Activated CD4-positive, alpha-beta T cell treated with anti-CD3 and anti-CD28 coated beads for 36 hours (primary cell): ENCODE data around the gene MUL1. TPM values are rescaled to one million over a fixed set of nuclear protein-coding genes. Genes with fewer than 3 reads are reported as not detected.

ENCODE experiments used
- ATAC-seq: fragments of 200-7000 bp; cut with Tn5 transposase; one replicate; pipeline ENCODE4 v1.10.0; 2021; ENCODE audit warnings: mild to moderate bottlenecking, moderate library complexity
- CTCF ChIA-PET: fragments of 350-600 bp; sonication (Branson Sonifier 250); formaldehyde crosslinking; loops from one replicate; lab custom pipeline; 2021; ENCODE audit warnings: antibody characterized with exemption; lab: Charles Lee
- POLR2A ChIA-PET: fragments of 350-600 bp; sonication (Branson Sonifier 250); formaldehyde crosslinking; loops from one replicate; lab custom pipeline; 2021; ENCODE audit warnings: antibody characterized with exemption, inconsistent platforms; lab: Charles Lee
- DNase-seq: peaks from one replicate; pipeline ENCODE4 v3.0.0-alpha.2; 2020
- H3K27ac Mint-ChIP-seq: one replicate; pipeline ENCODE4 v1.8.0; 2021; ENCODE audit warnings: mixed read lengths
- H3K27me3 Mint-ChIP-seq: one replicate; pipeline ENCODE4 v1.8.0; 2021; ENCODE audit warnings: mixed read lengths
- H3K36me3 Mint-ChIP-seq: one replicate; pipeline ENCODE4 v1.8.0; 2021; ENCODE audit warnings: low read depth, mixed read lengths
- H3K4me1 Mint-ChIP-seq: one replicate; pipeline ENCODE4 v1.8.0; 2021; ENCODE audit warnings: mixed read lengths
- H3K4me3 Mint-ChIP-seq: one replicate; pipeline ENCODE4 v1.8.0; 2021; ENCODE audit warnings: mild to moderate bottlenecking, moderate library complexity, mixed read lengths
- H3K9me3 Mint-ChIP-seq: one replicate; pipeline ENCODE4 v1.8.0; 2021; ENCODE audit warnings: low read depth, mixed read lengths
- intact Hi-C, 2 experiments: fragments of 100-400 bp; cut with DNase I in 1 of 2; cut with micrococcal nuclease in 1 of 2; formaldehyde crosslinking; loops; one replicate each; pipeline versions ENCODE4 v1.14.2 to v1.15.1; 2022 to 2024; cut with DNase I, micrococcal nuclease
- total RNA-seq, 2 experiments: library from RNA; stranded (reverse); gene quantifications; one replicate each; pipeline ENCODE4 v1.2.3, GENCODE V29; 2021

Gene MUL1
- total RNA-seq, 2 experiments from 2014 or later = 9.0 to 13.1 TPM

- Mint-ChIP-seq H3K9me3 (no peaks in the 10 kb centered on the region), H3K27ac (no peak overlapping the region), H3K4me1 (peaks cover 6% of the 10 kb centered on the region), H3K36me3 (no peaks in the 10 kb centered on the region), H3K27me3 (peaks cover 27% of the 10 kb centered on the region), H3K4me3 (no peak overlapping the region)
- DNase-seq (no peak), ATAC-seq (no peak)
- intact Hi-C loops = no loop called here
- CTCF ChIA-PET = interaction anchor here (0.8 to 0.9 kb wide), 2 partner anchors 26 to 110 kb away, joined by 3 to 5 read pairs; no protein-coding TSS in a partner anchor
- POLR2A ChIA-PET = no interaction called here
Measured at GRCh38 chr1:20465187-20465586, 42.8 kb downstream of the MUL1 start.

- ATAC-seq = no peak
- CTCF ChIA-PET = no interaction called here
- Mint-ChIP-seq H3K27me3 (peaks cover 35% of the 10 kb centered on the region), H3K9me3 (no peaks in the 10 kb centered on the region), H3K4me3 (no peak overlapping the region), H3K4me1 (peaks cover 6% of the 10 kb centered on the region), H3K36me3 (no peaks in the 10 kb centered on the region), H3K27ac (no peak overlapping the region)
- DNase-seq = no peak
- POLR2A ChIA-PET = interaction anchor here (0.6 kb wide), 1 partner anchor 196 kb away, joined by 3 read pairs; no protein-coding TSS in a partner anchor
- intact Hi-C loops = no loop called here
Measured at GRCh38 chr1:20463502-20463901, 44.4 kb downstream of the MUL1 start.

DNA sequence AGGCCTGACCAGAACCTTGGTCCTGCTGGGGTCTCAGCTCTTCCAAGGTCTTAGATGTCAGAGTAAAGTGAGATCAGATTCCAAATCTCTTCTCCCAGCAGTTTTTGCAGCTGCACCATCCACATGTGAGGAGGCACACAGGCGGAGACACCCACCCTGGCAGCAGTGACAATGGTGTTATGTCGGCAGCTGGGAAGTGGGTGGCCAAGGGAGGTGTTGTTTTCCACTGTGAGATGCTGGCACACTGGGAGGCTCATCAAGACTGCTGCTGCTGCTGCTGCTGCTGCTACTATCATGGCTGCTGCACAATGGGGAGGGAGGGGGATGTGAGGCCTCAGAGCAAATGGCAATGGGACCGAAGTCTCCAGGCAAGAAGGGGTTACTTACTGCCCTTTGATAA is 45.6 kb downstream of the MUL1 start:
- CTCF ChIA-PET = no interaction called here

GRCh38 chr1:20458717-20459116 is 49.2 kb downstream of the MUL1 start:
- intact Hi-C loops = no loop called here
- no peak overlapping the region for H3K4me3 Mint-ChIP-seq
- ATAC-seq = no peak
- no peaks in the 10 kb centered on the region for H3K36me3 Mint-ChIP-seq
- no peaks in the 10 kb centered on the region for H3K9me3 Mint-ChIP-seq
- no peak for DNase-seq
- H3K27ac Mint-ChIP-seq = no peak overlapping the region
- CTCF ChIA-PET = no interaction called here
- H3K4me1 Mint-ChIP-seq = no peaks in the 10 kb centered on the region
- H3K27me3 Mint-ChIP-seq = peaks cover 22% of the 10 kb centered on the region
- POLR2A ChIA-PET = no interaction called here

More for the DNA sequence above, 45.6 kb downstream of the MUL1 start:
- Mint-ChIP-seq H3K9me3 (no peaks in the 10 kb centered on the region), H3K4me3 (no peak overlapping the region), H3K36me3 (no peaks in the 10 kb centered on the region), H3K4me1 (peaks cover 6% of the 10 kb centered on the region), H3K27me3 (peaks cover 30% of the 10 kb centered on the region), H3K27ac (no peak overlapping the region)
- intact Hi-C loops = no loop called here
- no peak for ATAC-seq
- POLR2A ChIA-PET = no interaction called here
- no peak for DNase-seq

DNA sequence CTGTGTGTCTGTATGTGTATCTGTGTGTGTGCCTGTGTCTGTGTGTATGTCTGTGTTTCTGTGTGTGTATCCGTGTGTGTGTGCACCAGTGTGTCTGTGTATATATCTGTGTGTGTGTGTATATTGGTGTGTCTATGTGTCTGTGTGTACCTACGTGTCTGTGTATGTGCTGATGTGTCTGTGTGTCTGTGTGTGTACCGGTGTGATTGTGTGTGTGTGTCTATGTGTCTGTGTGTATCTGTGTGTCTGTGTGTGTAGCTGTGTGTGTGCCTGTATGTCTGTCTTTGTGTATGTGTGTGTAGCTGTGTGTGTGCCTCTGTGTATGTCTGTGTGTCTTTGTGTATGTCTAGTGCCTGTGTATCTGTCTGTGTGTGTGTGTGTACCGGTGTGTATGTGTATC is 53.9 kb downstream of the MUL1 start:
- Mint-ChIP-seq H3K27ac (no peak overlapping the region), H3K36me3 (no peaks in the 10 kb centered on the region), H3K4me3 (no peak overlapping the region), H3K9me3 (no peaks in the 10 kb centered on the region), H3K27me3 (peaks cover 24% of the 10 kb centered on the region), H3K4me1 (no peaks in the 10 kb centered on the region)
- intact Hi-C loops = no loop called here
- ChIA-PET POLR2A (no interaction called here), CTCF (interaction anchor here (0.6 kb wide), 1 partner anchor 39 kb away, joined by 3 read pairs; no protein-coding TSS in a partner anchor)
- DNase-seq (no peak), ATAC-seq (no peak)

DNA sequence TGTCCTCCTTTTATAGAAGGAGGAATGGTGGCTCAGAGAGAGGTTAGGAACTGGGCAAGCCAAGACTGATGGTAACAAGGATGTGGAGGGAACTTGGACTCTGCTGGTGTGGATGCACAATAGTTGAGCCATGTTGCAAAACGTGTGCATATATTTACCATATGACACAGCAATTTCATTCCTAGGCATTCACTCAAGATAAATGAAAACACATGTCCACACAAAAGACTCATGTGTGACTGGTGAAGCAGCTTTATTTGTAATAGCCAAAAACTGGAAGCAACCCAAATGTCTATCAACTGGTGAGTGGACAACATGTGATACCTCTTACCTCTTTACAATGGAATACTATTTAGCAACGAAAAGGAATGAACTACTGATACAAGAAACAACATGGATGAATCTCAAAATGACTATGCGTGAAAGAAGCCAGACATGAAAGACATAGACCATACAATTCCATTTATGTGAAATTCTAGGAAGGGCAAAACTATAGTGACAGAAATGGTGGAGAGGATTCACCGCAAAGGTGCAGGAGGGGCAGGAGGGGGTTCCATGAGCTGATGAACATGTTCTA is 58.1 kb downstream of the MUL1 start:
- POLR2A ChIA-PET = interaction anchor here (0.7 kb wide), 1 partner anchor 32 kb away, joined by 4 read pairs; no protein-coding TSS in a partner anchor
- DNase-seq (no peak), ATAC-seq (no peak)
- H3K4me3 Mint-ChIP-seq = no peak overlapping the region
- CTCF ChIA-PET = no interaction called here
- H3K27ac Mint-ChIP-seq = no peak overlapping the region
- H3K4me1 Mint-ChIP-seq = no peaks in the 10 kb centered on the region
- intact Hi-C loops = no loop called here
- H3K9me3 Mint-ChIP-seq = no peaks in the 10 kb centered on the region
- peaks cover 14% of the 10 kb centered on the region for H3K27me3 Mint-ChIP-seq
- H3K36me3 Mint-ChIP-seq = no peaks in the 10 kb centered on the region

Other genes starting within 250 kb of the MUL1 start
- gene VWA5B1, start 217.3 kb downstream of the MUL1 start, total RNA-seq = not detected
- gene CAMK2N1, start 21.9 kb downstream of the MUL1 start, total RNA-seq = under 1 TPM; 0.48 to 0.49 TPM
- gene FAM43B, start 44.4 kb upstream of the MUL1 start, total RNA-seq = not detected
- gene CDA, start 80.9 kb upstream of the MUL1 start, total RNA-seq = not detected
- 1 to 10 TPM; 2.5 to 3.2 TPM for gene PINK1, start 125.3 kb upstream of the MUL1 start, total RNA-seq
- gene DDOST, start 153.2 kb upstream of the MUL1 start, total RNA-seq = 100 to 1,000 TPM; 112 to 136 TPM
- gene KIF17, start 209.9 kb upstream of the MUL1 start, total RNA-seq = under 1 TPM in 1 of 2 experiments, not detected in 1; 0.25 TPM
- gene SH2D5, start 224.6 kb upstream of the MUL1 start, total RNA-seq = under 1 TPM; 0.32 to 0.51 TPM